HG03354 (cell line): ENCODE data around the gene STK32B.
A peak's percentile ranks its signal among the peaks of the same experiment; 100 is the strongest.

Source experiments
- ATAC-seq: cut with Tn5 transposase; IDR thresholded peaks from one replicate; pipeline ENCODE4 v1.9.1; 2021; ENCODE audit warnings: mild to moderate bottlenecking; ENCODE audit not compliant: unreplicated experiment, poor library complexity, severe bottlenecking

STK32B gene

GRCh38 chr4:5028480-5028879 is 22.8 kb upstream of the STK32B start:
- no peak for ATAC-seq

DNA sequence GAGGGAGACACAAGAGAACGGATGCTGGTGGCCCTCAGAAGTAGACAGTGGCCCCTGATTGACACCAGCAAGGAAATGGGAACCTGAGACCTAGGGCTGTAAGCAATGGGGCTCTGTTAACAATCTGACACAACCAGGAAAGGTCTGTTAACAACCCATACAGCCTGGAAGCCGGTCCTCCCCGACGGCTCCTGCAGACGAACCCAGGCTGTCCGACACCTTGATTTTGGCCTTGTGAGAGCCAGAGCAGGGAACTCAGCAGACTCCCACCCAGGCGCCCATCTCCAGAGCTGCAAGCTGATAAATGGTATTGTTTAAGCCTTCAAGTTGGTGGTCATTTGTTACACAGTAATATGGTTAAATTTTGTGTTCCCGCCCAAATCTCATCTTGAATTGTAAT is 21.8 kb upstream of the STK32B start:
- no peak for ATAC-seq

GRCh38 chr4:5030221-5030620 is 21.1 kb upstream of the STK32B start:
- no peak for ATAC-seq

GRCh38 chr4:5030927-5031326 is 20.4 kb upstream of the STK32B start:
- no peak for ATAC-seq

- ATAC-seq = no peak
These were observed 18.5 kb upstream of the STK32B start for GRCh38 chr4:5032813-5033212.

GRCh38 chr4:5033281-5033841 is 17.9 kb upstream of the STK32B start:
- no peak for ATAC-seq

- ATAC-seq = no peak
These were observed 17.1 kb upstream of the STK32B start for GRCh38 chr4:5034206-5034605.

GRCh38 chr4:5036239-5036638 is 15.0 kb upstream of the STK32B start:
- no peak for ATAC-seq

DNA sequence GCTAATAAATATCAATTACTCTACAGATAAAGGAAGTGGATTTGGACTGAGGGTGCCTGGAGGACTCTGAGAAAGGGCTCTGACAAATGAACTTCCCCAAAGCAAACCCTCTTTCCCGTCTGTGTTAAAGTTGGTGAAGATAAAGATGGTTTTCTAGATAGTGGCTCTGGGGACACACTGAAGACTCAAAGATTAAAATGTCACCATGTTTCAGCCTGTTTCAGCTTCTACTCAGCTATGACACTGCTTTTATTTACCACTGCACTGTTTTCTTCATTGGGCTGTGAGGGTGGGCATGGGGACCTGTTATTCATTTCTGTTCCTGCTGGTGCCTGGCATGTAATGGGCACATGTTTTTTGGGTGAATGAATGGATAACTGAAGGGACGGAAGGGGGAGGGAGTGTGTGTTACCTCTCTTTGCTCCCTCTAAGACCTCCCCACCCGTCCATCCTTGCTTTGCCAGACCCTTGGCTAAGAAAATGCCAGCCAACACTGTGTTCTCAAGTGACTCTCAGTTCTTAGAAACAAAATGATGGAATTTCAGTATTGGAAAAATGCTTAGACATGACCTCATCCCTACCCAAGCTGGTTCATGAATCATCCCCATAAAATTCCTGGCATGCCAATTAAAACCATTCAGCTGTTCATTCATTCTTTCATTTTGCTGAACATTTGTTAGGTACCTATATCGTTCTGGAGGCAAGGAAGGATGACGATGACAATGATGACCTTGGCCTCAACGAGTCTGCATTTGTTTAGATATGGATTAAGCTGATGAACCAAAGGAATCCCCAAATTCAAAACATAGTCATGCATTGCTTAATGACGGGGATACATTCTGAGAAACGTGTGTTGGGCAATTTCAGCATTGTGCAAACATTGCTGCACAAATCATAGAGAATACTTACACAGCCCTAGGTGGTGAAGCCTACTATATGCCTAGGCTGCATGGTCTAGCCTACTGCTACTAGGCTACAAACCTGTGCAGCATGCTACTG is 13.4 kb upstream of the STK32B start:
- ATAC-seq = no peak

DNA sequence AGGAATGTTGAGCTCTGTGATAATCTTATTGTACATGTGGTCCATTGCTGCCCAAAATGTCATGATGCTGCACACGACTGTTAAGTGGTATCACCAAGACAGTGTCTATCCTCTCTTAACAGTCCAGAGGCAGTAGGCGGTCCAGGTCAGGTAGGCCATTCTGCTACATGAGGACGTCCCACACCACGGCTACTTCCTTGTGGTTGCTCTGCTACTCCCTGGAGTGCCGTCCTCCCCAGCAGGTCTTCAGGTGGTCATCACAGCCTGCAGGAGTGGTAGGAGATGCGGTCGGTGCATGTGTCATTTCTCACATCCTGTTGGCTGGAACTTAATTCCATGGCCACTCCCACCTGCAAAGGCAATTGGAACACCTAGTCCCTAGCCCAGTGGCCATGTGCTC is 11.5 kb upstream of the STK32B start:
- ATAC-seq = no peak

DNA sequence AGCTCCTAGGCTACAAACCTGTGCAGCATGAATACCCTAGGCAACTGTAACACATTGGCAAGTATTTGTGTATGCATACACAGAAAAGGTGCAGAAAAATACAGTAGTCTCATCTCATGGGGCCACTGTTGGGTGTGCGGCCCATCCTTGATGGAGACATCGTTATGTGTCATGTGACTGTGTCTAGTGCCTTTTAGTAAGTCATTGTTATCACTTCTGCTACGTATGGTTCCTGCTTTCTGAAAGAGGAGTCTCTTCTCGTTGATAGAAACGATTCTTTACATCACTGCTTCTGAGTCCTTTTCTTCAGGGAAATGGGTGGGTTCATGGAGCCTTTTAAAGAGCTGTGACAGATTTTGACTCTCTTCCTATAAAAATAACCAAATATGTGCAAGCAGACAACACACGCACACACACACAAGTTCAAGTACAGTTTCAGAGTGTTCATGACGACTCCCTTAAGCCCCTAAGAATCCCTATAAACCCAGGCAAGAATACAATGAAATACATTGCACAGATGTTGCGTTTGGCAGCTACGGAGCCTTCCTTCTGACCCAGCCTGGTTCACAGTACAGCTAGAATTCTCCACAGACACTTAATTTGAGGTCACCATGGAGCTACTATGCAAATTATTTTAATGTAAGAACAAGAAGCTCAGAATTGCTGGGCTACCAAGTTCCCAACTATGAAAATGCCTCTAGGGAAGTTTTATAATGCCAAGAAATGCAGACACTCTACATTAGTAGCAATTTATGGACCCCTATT is 10.2 kb upstream of the STK32B start:
- ATAC-seq = no peak

- no peak for ATAC-seq
These were observed 9.6 kb upstream of the STK32B start for GRCh38 chr4:5041699-5042098.

GRCh38 chr4:5043579-5043978 is 7.7 kb upstream of the STK32B start:
- no peak for ATAC-seq

DNA sequence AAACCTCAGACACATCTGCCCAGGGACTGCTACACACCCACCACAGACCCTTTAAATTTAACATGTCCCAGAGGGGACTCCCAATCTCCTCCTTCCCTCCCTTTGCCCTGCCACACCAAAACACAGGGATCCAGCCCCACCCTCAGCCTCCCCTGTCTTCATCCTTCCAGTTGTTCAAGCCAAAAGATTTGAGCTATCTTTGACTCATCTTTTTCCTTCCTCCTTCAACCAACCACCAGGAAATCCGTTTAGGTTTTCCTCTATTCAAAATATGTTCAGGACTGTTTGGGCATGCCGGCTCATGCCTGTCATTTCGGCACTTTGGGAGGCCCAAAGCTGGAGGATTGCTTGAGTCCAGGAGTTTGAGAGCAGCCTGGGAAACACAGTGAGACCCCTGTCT is 6.9 kb upstream of the STK32B start:
- no peak for ATAC-seq

- ATAC-seq = no peak
These were observed 6.2 kb upstream of the STK32B start for GRCh38 chr4:5045097-5045496.

- no peak for ATAC-seq
These were observed 2.6 kb upstream of the STK32B start for GRCh38 chr4:5048721-5049120.

DNA sequence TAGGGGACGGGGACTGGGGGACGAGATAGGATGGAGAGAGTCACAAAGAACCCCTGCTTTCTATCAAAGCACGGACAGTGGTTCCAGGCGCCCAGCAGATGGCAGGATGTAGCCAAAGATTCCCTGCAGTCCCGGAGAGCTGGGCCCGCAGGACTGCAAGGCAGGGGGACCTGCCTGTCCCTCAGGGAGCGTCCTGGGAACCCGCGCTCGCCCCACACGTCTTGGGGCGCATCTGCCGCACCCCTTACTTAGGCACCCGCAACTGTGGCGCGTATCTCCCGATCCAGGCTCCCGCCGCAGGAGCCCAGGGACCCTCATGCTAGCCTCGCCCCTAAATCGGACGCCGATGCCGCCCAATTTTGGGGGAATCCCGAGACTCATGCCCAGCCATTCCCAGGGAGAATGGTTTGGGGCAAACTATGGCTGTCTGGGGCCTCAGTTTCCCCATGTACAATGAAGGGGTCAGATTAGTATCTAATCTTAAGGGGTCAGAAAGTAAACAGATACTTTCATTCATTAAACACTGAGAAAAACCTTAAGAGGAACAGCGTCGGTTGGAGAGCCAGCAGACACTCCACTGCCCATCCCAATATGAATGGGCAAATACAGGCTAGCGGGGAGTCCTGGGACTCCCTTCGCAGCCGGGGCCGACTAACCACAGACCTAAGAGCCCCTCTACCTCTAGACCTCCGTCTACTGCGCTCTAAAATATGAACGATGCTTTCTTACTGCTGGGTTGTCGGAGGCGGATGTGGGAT is 581 bp upstream of the STK32B start:
- peak; percentile 50 for ATAC-seq

- ATAC-seq = no peak
These were observed 973 bp downstream of the STK32B start for GRCh38 chr4:5052204-5052702.

- no peak for ATAC-seq
These were observed 1.6 kb downstream of the STK32B start for GRCh38 chr4:5052726-5053425.
